ENCODE data around the gene SLC4A4. TPM values are rescaled to one million over a fixed set of nuclear protein-coding genes. Genes with fewer than 3 reads are reported as not detected.

The SLC4A4 gene
- total and polyA plus RNA-seq, 2 of the 8 experiments (the other 6 are each of a cell fraction or from before 2014, with no cell fraction given), result 0.67 to 2.8 TPM

- Histone ChIP-seq H3K9me3 (ENCODE audit: insufficient read depth in 2 of 2, low read depth in 1 of 2, low read length in 1 of 2) (no peaks in the 10 kb centered on the region), H2BK20ac (ENCODE audit: low read length) (no peak overlapping the region), H2BK5ac (ENCODE audit: low read depth, low read length) (no peak overlapping the region), H3K18ac (ENCODE audit: extremely low read depth, low read length) (no peak overlapping the region), H3K36me3 (ENCODE audit: control insufficient read depth in 2 of 4, insufficient read depth in 4 of 4, low read length in 3 of 4) (no peaks in the 10 kb centered on the region), H4K8ac (ENCODE audit: extremely low read depth, insufficient read depth, low read length) (no peak overlapping the region), H3K4ac (replicated peaks; ENCODE audit: insufficient read length, low read depth, low read length) (no peak overlapping the region), H2AK5ac (ENCODE audit: low read depth, low read length) (no peak overlapping the region), H3K23me2 (ENCODE audit: low read depth, low read length) (peaks cover 2% of the 10 kb centered on the region; the same call in 1 of the 2 replicates), H4K91ac (replicated peaks; ENCODE audit: insufficient read length, low read length) (peak overlapping the region; percentile 51), H4K5ac (ENCODE audit: insufficient read length, low read depth, low read length) (no peak overlapping the region), H3K27ac (ENCODE audit: low read depth, low read length) (0 out of 2 replicates have a peak overlapping the region, but pooled peaks have one; percentile 2), H3K9ac (replicated peaks in 1 of 4; ENCODE audit: extremely low read depth in 1 of 4, low read depth in 3 of 4, low read length in 3 of 4) (no peak overlapping the region), H3K4me1 (replicated peaks in 1 of 4; ENCODE audit: control insufficient read depth in 3 of 4, insufficient read depth in 4 of 4, low read length in 3 of 4) (peaks cover 0 to 3% (median 0%) of the 10 kb centered on the region in 4 experiments; a peak in 1 of 7 replicates), H3K23ac (ENCODE audit: insufficient read length) (no peak overlapping the region), H3K56ac (replicated peaks; ENCODE audit: insufficient read length, low read depth, low read length) (no peak overlapping the region), H2BK15ac (ENCODE audit: low read length) (no peak overlapping the region), H3K79me1 (ENCODE audit: low read depth, low read length) (no peaks in the 10 kb centered on the region), H4K20me1 (replicated peaks in 1 of 2; ENCODE audit: control insufficient read depth in 1 of 2, insufficient read depth in 2 of 2, low read length in 2 of 2) (no peaks in the 10 kb centered on the region), H2BK12ac (ENCODE audit: low read depth, low read length) (no peak overlapping the region), H3K4me3 (ENCODE audit: extremely low read depth in 1 of 4, insufficient read depth in 2 of 4, low read depth in 3 of 4, low read length in 4 of 4) (no peak overlapping the region), H3K79me2 (ENCODE audit: control insufficient read depth in 1 of 2, insufficient read depth in 2 of 2, low read length in 2 of 2) (no peaks in the 10 kb centered on the region), H2AFZ (ENCODE audit: low read length) (peak overlapping the region; percentile 37; the same call in 1 of the 2 replicates), H3K14ac (ENCODE audit: insufficient read length) (no peak overlapping the region), H3K27me3 (replicated peaks in 1 of 4; ENCODE audit: control insufficient read depth in 3 of 4, extremely low read depth in 1 of 4, insufficient read depth in 3 of 4, low read length in 3 of 4) (no peaks in the 10 kb centered on the region), H2BK120ac (replicated peaks; ENCODE audit: low read depth, low read length) (peak overlapping the region; percentile 10), H3K4me2 (ENCODE audit: insufficient read depth in 1 of 2, low read depth in 2 of 2, low read length in 2 of 2) (peak overlapping the region in 1 of 2 experiments; percentile 21; a peak in 2 of 4 replicates)
- DNase-seq (ENCODE audit: low read depth in 1 of 2, low spot score in 2 of 2) (no peak), FAIRE-seq (no peak)
- 0% methylated on average over 1 of the region's 1 CpG; no CpG with 5 or more reads in 1 of the 2 experiments for WGBS, 2 experiments (ENCODE audit: extremely low coverage in 1 of 2, insufficient coverage in 1 of 2, insufficient read length in 1 of 2, insufficient replicate concordance in 2 of 2, low coverage in 1 of 2, low lambda C conversion rate in 2 of 2, missing lambda C conversion rate in 1 of 2)
- POLR2A ChIA-PET (ENCODE audit: partially characterized antibody), result no interaction called here
- CTCF ChIA-PET (ENCODE audit: partially characterized antibody), result interaction anchor here (0.9 kb wide), 1 partner anchor 133 kb away, joined by 3 read pairs; no protein-coding TSS in a partner anchor
- TF ChIP-seq KDM4A (IDR thresholded peaks at IDR 0.05; ENCODE audit: low read depth, low read length, severe bottlenecking) (no peak), SRF (IDR thresholded peaks at IDR 0.05; ENCODE audit: low read depth, low read length) (no peak), MAFK (IDR thresholded peaks at IDR 0.05; ENCODE audit: low read depth, low read length) (no peak), SIX5 (IDR thresholded peaks at IDR 0.05; ENCODE audit: low read depth, low read length) (no peak), POLR2AphosphoS5 (IDR thresholded peaks at IDR 0.05; ENCODE audit: low read depth, low read length) (no peak), YY1 (IDR thresholded peaks at IDR 0.05; ENCODE audit: low read depth, low read length) (no peak), FOSL1 (IDR thresholded peaks at IDR 0.05; ENCODE audit: insufficient read depth, low read depth, low read length) (no peak)
These were observed 229.3 kb downstream of the SLC4A4 start for GRCh38 chr4:71568131-71568530.

Measured in H1 (cell line).